Pericardium fibroblast (primary cell): ENCODE data around the gene PRKD2. TPM values are rescaled to one million over a fixed set of nuclear protein-coding genes. Genes with fewer than 3 reads are reported as not detected.

Experiments
- total RNA-seq: library from RNA; depleted of rRNA; stranded (reverse); fragments of >200 nt; gene quantifications from 2 replicates; pipeline ENCODE4 v1.2.3, GENCODE V29; 2015

The PRKD2 gene
- total RNA-seq, result 14.6 and 15.3 TPM in 2 replicates

GRCh38 chr19:46717034-46717715, at the start of gene PRKD2:
Gene PRKD2 (minus strand): TSS chr19:46717114. CDS start chr19:46716370, 744 bp downstream.

GRCh38 chr19:46746281-46747057, 29.6 kb upstream of the PRKD2 start, which contains the start of gene STRN4:
Gene STRN4 (minus strand): TSS chr19:46746450. CDS start chr19:46746430, 20 bp downstream.

GRCh38 chr19:46745521-46746280, 28.8 kb upstream of the PRKD2 start, which contains the start of gene FKRP:
Gene FKRP (plus strand): TSS chr19:46746057. CDS start chr19:46755451, 9,394 bp downstream.

GRCh38 chr19:46661020-46661731, 55.7 kb downstream of the PRKD2 start, which contains the start of gene DACT3:
Gene DACT3 (minus strand): TSS chr19:46661182. CDS start chr19:46661064, 118 bp downstream.

GRCh38 chr19:46635920-46636761, 80.8 kb downstream of the PRKD2 start, which contains the start of gene GNG8:
Gene GNG8 (minus strand): TSS chr19:46636202. CDS start chr19:46634682, 1,520 bp downstream.

GRCh38 chr19:46624958-46625661, 91.8 kb downstream of the PRKD2 start, which contains the start of gene PTGIR:
Gene PTGIR (minus strand): TSS chr19:46625089. CDS start chr19:46624225, 864 bp downstream.

Other genes with a start within 250 kb of the PRKD2 start
- 1.9 and 2.5 TPM in 2 replicates for gene PNMA8A, start 245.6 kb downstream of the PRKD2 start, total RNA-seq
- 3.0 and 4.2 TPM in 2 replicates for gene PNMA8B, start 221.2 kb downstream of the PRKD2 start, total RNA-seq
- 188 and 192 TPM in 2 replicates for gene CALM3, start 115.8 kb downstream of the PRKD2 start, total RNA-seq
- 12.9 and 23.1 TPM in 2 replicates for gene PTGIR, start 92.0 kb downstream of the PRKD2 start, total RNA-seq
- gene GNG8, start 80.9 kb downstream of the PRKD2 start, total RNA-seq, result not detected in 2 replicates
- 17.6 and 26.5 TPM in 2 replicates for gene DACT3, start 55.9 kb downstream of the PRKD2 start, total RNA-seq
- 21.5 and 34.1 TPM in 2 replicates for gene FKRP, start 28.9 kb upstream of the PRKD2 start, total RNA-seq
- gene STRN4, start 29.3 kb upstream of the PRKD2 start, total RNA-seq, result 70.2 and 86.5 TPM in 2 replicates
- 353 TPM in 2 replicates for gene SLC1A5, start 71.5 kb upstream of the PRKD2 start, total RNA-seq
- 140 and 250 TPM in 2 replicates for gene AP2S1, start 133.7 kb upstream of the PRKD2 start, total RNA-seq
- 30.2 and 32.7 TPM in 2 replicates for gene ARHGAP35, start 143.9 kb upstream of the PRKD2 start, total RNA-seq